ENCODE results near the gene NALCN.

DNA sequence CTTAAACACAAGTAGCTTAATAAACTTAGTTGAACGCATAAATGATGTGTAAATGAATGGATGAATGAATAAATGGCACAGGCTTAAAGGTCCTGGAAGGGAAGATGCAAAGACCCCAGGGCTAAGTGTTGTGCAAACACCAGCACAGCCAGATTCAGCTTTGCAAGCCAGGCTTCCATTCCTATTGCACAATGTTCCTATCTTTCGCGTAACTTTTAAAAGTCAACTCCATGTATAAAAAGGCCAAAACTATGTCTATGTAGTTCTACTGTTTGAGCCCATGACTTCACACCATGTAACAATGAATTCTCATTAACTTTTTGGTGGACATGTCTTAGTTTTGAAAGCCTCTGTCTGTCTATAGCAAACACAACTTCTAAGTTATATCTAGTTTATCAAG lies 226.0 kb downstream of the NALCN start:
- TF ChIP-seq, protein P1, sequence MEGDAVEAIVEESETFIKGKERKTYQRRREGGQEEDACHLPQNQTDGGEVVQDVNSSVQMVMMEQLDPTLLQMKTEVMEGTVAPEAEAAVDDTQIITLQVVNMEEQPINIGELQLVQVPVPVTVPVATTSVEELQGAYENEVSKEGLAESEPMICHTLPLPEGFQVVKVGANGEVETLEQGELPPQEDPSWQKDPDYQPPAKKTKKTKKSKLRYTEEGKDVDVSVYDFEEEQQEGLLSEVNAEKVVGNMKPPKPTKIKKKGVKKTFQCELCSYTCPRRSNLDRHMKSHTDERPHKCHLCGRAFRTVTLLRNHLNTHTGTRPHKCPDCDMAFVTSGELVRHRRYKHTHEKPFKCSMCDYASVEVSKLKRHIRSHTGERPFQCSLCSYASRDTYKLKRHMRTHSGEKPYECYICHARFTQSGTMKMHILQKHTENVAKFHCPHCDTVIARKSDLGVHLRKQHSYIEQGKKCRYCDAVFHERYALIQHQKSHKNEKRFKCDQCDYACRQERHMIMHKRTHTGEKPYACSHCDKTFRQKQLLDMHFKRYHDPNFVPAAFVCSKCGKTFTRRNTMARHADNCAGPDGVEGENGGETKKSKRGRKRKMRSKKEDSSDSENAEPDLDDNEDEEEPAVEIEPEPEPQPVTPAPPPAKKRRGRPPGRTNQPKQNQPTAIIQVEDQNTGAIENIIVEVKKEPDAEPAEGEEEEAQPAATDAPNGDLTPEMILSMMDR (conservative IDR thresholded peaks at IDR 0.05 in 1 of 2, IDR thresholded peaks at IDR 0.05 in 1 of 2; ENCODE audit: low read depth in 1 of 2, low read length in 2 of 2) = no peak
- TF ChIP-seq EZH2 (IDR thresholded peaks at IDR 0.05; ENCODE audit: low read length, missing control alignments) = no peak

Data from fibroblast of lung (primary cell).